ENCODE results near the gene MAP7. TPM values are rescaled to one million over a fixed set of nuclear protein-coding genes. Genes with fewer than 3 reads are reported as not detected.

MAP7 gene
- total and polyA plus RNA-seq, 2 experiments from 2014 or later: 44.7 to 49.2 TPM

GRCh38 chr6:136510299-136510698 lies 39.9 kb downstream of the MAP7 start (continued):
- TF ChIP-seq REST (IDR thresholded peaks at IDR 0.05; ENCODE audit: unreplicated experiment): no peak
- TF ChIP-seq CTCF (conservative IDR thresholded peaks at IDR 0.05; ENCODE audit: low read depth in 2 of 2): no peak
- TF ChIP-seq POLR2AphosphoS5 (IDR thresholded peaks at IDR 0.05; ENCODE audit: low read depth): no peak
- no peak for TF ChIP-seq STAT1 (IDR thresholded peaks at IDR 0.05; ENCODE audit: unreplicated experiment)
- TF ChIP-seq JUNB (IDR thresholded peaks at IDR 0.05; ENCODE audit: unreplicated experiment): no peak
- TF ChIP-seq ETS1 (IDR thresholded peaks at IDR 0.05): no peak
- TF ChIP-seq EZH2phosphoT487 (IDR thresholded peaks at IDR 0.05; ENCODE audit: unreplicated experiment): no peak
- no peak for TF ChIP-seq ZNF331 (CRISPR knock-in tag; IDR thresholded peaks at IDR 0.05; ENCODE audit: low read depth)
- no peak for TF ChIP-seq ZNF114 (CRISPR knock-in tag; IDR thresholded peaks at IDR 0.05)
- TF ChIP-seq CREB1 (CRISPR knock-in tag; IDR thresholded peaks at IDR 0.05; ENCODE audit: low read depth): no peak
- TF ChIP-seq NANOG (IDR thresholded peaks at IDR 0.05; ENCODE audit: borderline replicate concordance): no peak
- no peak for TF ChIP-seq EZH2 (IDR thresholded peaks at IDR 0.05; ENCODE audit: low read depth, unreplicated experiment)

- no peak overlapping the region for H3K4me3 Mint-ChIP-seq
- Histone ChIP-seq H3F3A (replicated peaks; ENCODE audit: low read depth) (no peaks in the 10 kb centered on the region), H2AFZ (no peak overlapping the region), H3K9me2 (ENCODE audit: insufficient read depth) (no peaks in the 10 kb centered on the region), H3K79me2 (replicated peaks; ENCODE audit: insufficient read depth) (peaks cover 82% of the 10 kb centered on the region), H3K36me3 (ENCODE audit: insufficient read depth) (no peaks in the 10 kb centered on the region), H3K4me2 (no peak overlapping the region), H3K27me3 (ENCODE audit: insufficient read depth) (no peaks in the 10 kb centered on the region), H3K4me3 (no peak overlapping the region), H4K20me1 (replicated peaks; ENCODE audit: insufficient read depth) (no peaks in the 10 kb centered on the region; the same call in 1 of the 2 replicates), H3K27ac (ENCODE audit: low read depth) (no peak overlapping the region), H3K4me1 (ENCODE audit: insufficient read depth) (peaks cover 29% of the 10 kb centered on the region)
- ATAC-seq (no peak), DNase-seq (ENCODE audit: low spot score) (no peak)
- no peaks in the 10 kb centered on the region for H3K27me3 Mint-ChIP-seq (ENCODE audit: insufficient read depth, low read depth, poor library complexity)
- no peaks in the 10 kb centered on the region for H3K9me3 Mint-ChIP-seq
- peaks cover 16% of the 10 kb centered on the region for H3K36me3 Mint-ChIP-seq (ENCODE audit: low read depth)
- peaks cover 37% of the 10 kb centered on the region for H3K4me1 Mint-ChIP-seq
- H3K27ac Mint-ChIP-seq: no peak overlapping the region
- no peak for TF ChIP-seq ETS1 (IDR thresholded peaks at IDR 0.05)
- no peak for TF ChIP-seq STAT1 (IDR thresholded peaks at IDR 0.05; ENCODE audit: unreplicated experiment)
- no peak for TF ChIP-seq EZH2phosphoT487 (IDR thresholded peaks at IDR 0.05; ENCODE audit: unreplicated experiment)
- no peak for TF ChIP-seq REST (IDR thresholded peaks at IDR 0.05; ENCODE audit: unreplicated experiment)
- no peak for TF ChIP-seq ZNF114 (CRISPR knock-in tag; IDR thresholded peaks at IDR 0.05)
- no peak for TF ChIP-seq ZNF331 (CRISPR knock-in tag; IDR thresholded peaks at IDR 0.05; ENCODE audit: low read depth)
- TF ChIP-seq POLR2AphosphoS5 (IDR thresholded peaks at IDR 0.05; ENCODE audit: low read depth): no peak
- no peak for TF ChIP-seq JUNB (IDR thresholded peaks at IDR 0.05; ENCODE audit: unreplicated experiment)
- no peak for TF ChIP-seq CREB1 (CRISPR knock-in tag; IDR thresholded peaks at IDR 0.05; ENCODE audit: low read depth)
- no peak for TF ChIP-seq CTCF (conservative IDR thresholded peaks at IDR 0.05; ENCODE audit: low read depth in 2 of 2)
Observed at GRCh38 chr6:136508725-136509392, 41.4 kb downstream of the MAP7 start.
